Measurements from ENCODE around the gene DOCK9. TPM values are rescaled to one million over a fixed set of nuclear protein-coding genes. Genes with fewer than 3 reads are reported as not detected.
A peak's percentile ranks its signal among the peaks of the same experiment; 100 is the strongest.
"Not testable (repeated sequence)": the region's sequence is repeated elsewhere in the genome, so short reads cannot be mapped to it uniquely, and the experiment has no call there.

Gene DOCK9
- total and polyA plus RNA-seq, 2 experiments from 2014 or later = 8.5 to 57.7 TPM

DNA sequence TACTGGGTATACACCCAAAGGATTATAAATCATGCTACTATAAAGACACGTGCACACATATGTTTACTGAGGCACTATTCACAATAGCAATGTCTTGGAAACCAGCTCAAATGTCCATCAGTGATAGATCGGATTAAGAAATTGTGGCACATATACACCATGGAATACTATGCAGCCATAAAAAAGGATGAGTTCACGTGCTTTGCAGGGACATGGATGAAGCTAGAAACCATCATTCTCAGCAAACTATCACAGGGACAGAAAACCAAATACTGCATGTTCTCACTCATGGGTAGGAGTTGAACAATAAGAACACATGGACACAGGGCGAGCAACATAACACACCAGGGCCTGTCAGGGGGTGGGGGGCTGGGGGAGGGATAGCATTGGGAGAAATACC, 223.4 kb downstream of the DOCK9 start:
- ATAC-seq; H3K4me2 ChIP-seq; H3K36me3 Mint-ChIP-seq (ENCODE audit: low read depth); DNase-seq (ENCODE audit: low spot score); H3K9me2 ChIP-seq (ENCODE audit: insufficient read depth); H3K4me1 ChIP-seq (ENCODE audit: insufficient read depth); H3K27ac Mint-ChIP-seq; H2AFZ ChIP-seq; H3K27ac ChIP-seq (ENCODE audit: low read depth); H3K4me3 Mint-ChIP-seq; H4K20me1 ChIP-seq (replicated peaks; ENCODE audit: insufficient read depth); H3K79me2 ChIP-seq (replicated peaks; ENCODE audit: insufficient read depth); H3K4me3 ChIP-seq; H3F3A ChIP-seq (replicated peaks; ENCODE audit: low read depth); H3K36me3 ChIP-seq (ENCODE audit: insufficient read depth): not testable (repeated sequence)
- Mint-ChIP-seq H3K27me3 (ENCODE audit: insufficient read depth, low read depth, poor library complexity) (peaks cover 21% of the 10 kb centered on the region), H3K9me3 (peaks cover 21% of the 10 kb centered on the region; the same call in 2 of the 3 replicates), H3K4me1 (peaks cover 11% of the 10 kb centered on the region; the same call in 2 of the 3 replicates)
- peaks cover 27% of the 10 kb centered on the region for H3K27me3 ChIP-seq (ENCODE audit: insufficient read depth)

DNA sequence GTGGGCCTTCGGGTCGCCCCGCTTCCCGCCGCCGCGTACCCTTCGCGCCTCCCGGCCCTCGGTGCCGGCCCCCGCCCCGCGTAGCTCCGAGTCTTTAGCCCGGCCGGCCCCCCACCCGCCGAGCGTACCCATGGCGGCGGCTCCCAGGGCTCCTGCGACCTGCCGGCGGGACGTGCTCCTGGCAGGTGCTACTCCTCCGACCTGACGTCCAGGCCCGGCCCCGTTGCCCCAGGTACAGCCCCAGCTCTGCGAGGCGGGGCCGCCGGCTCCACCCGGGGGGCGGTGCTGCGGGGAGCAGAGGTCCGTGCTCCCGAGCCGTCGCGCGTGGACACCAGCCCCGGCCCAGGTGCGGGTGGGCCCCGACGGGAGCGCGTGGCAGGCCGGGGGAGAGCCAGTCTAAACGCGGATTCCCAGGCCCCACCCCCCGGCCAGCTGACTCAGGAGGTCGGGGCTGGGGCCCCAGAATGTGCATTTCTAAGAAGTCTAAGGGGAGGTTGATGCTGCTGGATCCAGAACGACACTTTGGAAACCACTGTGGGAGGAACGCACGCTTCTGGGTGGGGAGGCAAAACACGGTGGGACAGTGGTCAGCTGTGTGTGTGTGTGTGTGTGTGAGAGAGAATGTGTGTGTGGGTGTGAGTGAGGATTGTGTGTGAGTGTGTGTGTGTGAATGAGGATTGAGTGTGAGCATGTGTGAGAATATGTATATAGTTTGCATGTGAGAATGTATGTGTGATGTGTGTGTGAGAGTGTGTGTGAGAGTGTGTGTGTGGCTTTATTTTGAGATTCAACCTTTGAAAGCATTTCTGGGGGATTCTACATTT, 225.2 kb downstream of the DOCK9 start, which contains the start of gene SLC15A1:
Gene SLC15A1 (minus strand): TSS at position 206 of the 824 bp plus-strand sequence. CDS start 74 bp downstream, at position 132.
- H3K4me2 ChIP-seq = peak within 1 kb of the TSS; percentile 93
- Mint-ChIP-seq H3K27me3 (ENCODE audit: insufficient read depth, low read depth, poor library complexity) (peaks cover 24% of the 10 kb centered on the region), H3K36me3 (ENCODE audit: low read depth) (no peaks in the 10 kb centered on the region), H3K9me3 (peaks cover 20% of the 10 kb centered on the region; the same call in 2 of the 3 replicates), H3K27ac (no peak within 1 kb of the TSS), H3K4me1 (peaks cover 16% of the 10 kb centered on the region), H3K4me3 (peak within 1 kb of the TSS; percentile 73)
- no peaks in the 10 kb centered on the region for H3K9me2 ChIP-seq (ENCODE audit: insufficient read depth)
- no peak within 1 kb of the TSS for H3K27ac ChIP-seq (ENCODE audit: low read depth)
- H3K36me3 ChIP-seq (ENCODE audit: insufficient read depth) = no peaks in the 10 kb centered on the region
- ATAC-seq (peak; percentile 80), DNase-seq (ENCODE audit: low spot score) (peak; percentile 66)
- H3K4me3 ChIP-seq = peak within 1 kb of the TSS; percentile 67
- no peaks in the 10 kb centered on the region for H3F3A ChIP-seq (replicated peaks; ENCODE audit: low read depth)
- peaks cover 5% of the 10 kb centered on the region; the same call in 1 of the 2 replicates for H3K4me1 ChIP-seq (ENCODE audit: insufficient read depth)
- H3K79me2 ChIP-seq (replicated peaks; ENCODE audit: insufficient read depth) = no peaks in the 10 kb centered on the region
- peaks cover 27% of the 10 kb centered on the region for H3K27me3 ChIP-seq (ENCODE audit: insufficient read depth)
- H4K20me1 ChIP-seq (replicated peaks; ENCODE audit: insufficient read depth) = no peaks in the 10 kb centered on the region
- peak within 1 kb of the TSS; percentile 99 for H2AFZ ChIP-seq
- TF ChIP-seq, protein P1, sequence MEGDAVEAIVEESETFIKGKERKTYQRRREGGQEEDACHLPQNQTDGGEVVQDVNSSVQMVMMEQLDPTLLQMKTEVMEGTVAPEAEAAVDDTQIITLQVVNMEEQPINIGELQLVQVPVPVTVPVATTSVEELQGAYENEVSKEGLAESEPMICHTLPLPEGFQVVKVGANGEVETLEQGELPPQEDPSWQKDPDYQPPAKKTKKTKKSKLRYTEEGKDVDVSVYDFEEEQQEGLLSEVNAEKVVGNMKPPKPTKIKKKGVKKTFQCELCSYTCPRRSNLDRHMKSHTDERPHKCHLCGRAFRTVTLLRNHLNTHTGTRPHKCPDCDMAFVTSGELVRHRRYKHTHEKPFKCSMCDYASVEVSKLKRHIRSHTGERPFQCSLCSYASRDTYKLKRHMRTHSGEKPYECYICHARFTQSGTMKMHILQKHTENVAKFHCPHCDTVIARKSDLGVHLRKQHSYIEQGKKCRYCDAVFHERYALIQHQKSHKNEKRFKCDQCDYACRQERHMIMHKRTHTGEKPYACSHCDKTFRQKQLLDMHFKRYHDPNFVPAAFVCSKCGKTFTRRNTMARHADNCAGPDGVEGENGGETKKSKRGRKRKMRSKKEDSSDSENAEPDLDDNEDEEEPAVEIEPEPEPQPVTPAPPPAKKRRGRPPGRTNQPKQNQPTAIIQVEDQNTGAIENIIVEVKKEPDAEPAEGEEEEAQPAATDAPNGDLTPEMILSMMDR (conservative IDR thresholded peaks at IDR 0.05; ENCODE audit: low read depth in 2 of 2) = no peak
- TF ChIP-seq ZNF114 (CRISPR knock-in tag; IDR thresholded peaks at IDR 0.05) = no peak

DNA sequence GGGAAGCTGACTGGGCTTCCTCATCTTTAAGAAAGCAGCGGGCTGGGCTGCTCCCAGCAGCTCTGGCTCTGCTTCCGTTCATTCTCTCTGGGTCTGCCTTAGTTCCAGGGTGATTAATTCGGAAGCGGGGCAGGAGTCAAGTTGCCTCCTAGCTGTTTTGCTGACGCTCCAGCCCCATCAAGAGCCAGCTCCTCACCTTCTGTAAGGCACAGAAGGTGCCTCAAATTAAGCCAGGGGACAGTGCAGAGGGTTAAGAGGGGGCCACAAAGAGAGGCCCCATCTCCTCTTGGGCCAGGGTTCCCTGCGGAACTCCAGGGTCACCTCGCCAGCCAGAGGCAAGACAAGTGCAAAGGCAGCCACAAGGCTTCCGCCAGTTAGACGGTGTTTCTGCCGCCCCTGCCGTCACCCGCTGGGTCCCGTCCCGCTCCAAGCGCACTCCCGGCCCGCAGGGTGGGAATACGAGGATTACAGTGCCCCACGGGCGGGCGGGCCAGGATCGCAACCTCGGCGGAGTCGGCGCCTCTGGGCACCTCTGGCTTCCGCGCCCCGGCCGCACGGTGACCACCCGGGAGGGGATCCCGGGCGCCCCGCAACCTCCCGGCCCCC, 225.9 kb downstream of the DOCK9 start:
- Histone ChIP-seq H3K79me2 (replicated peaks; ENCODE audit: insufficient read depth) (no peaks in the 10 kb centered on the region), H3K4me3 (peak overlapping the region; percentile 67), H3K27ac (ENCODE audit: low read depth) (no peak overlapping the region), H3F3A (replicated peaks; ENCODE audit: low read depth) (no peaks in the 10 kb centered on the region), H4K20me1 (replicated peaks; ENCODE audit: insufficient read depth) (no peaks in the 10 kb centered on the region), H3K27me3 (ENCODE audit: insufficient read depth) (peaks cover 27% of the 10 kb centered on the region), H3K36me3 (ENCODE audit: insufficient read depth) (no peaks in the 10 kb centered on the region), H3K9me2 (ENCODE audit: insufficient read depth) (no peaks in the 10 kb centered on the region), H3K4me1 (ENCODE audit: insufficient read depth) (peaks cover 5% of the 10 kb centered on the region; the same call in 1 of the 2 replicates), H2AFZ (peak overlapping the region; percentile 99), H3K4me2 (peak overlapping the region; percentile 93)
- ATAC-seq (peak; percentile 75), DNase-seq (ENCODE audit: low spot score) (peak; percentile 54)
- Mint-ChIP-seq H3K27me3 (ENCODE audit: insufficient read depth, low read depth, poor library complexity) (peaks cover 25% of the 10 kb centered on the region), H3K4me3 (peak overlapping the region; percentile 73), H3K9me3 (peaks cover 20% of the 10 kb centered on the region; the same call in 2 of the 3 replicates), H3K36me3 (ENCODE audit: low read depth) (no peaks in the 10 kb centered on the region), H3K27ac (no peak overlapping the region), H3K4me1 (peaks cover 18% of the 10 kb centered on the region)
- no peak for TF ChIP-seq STAT1 (IDR thresholded peaks at IDR 0.05; ENCODE audit: unreplicated experiment)
- TF ChIP-seq, protein P2, sequence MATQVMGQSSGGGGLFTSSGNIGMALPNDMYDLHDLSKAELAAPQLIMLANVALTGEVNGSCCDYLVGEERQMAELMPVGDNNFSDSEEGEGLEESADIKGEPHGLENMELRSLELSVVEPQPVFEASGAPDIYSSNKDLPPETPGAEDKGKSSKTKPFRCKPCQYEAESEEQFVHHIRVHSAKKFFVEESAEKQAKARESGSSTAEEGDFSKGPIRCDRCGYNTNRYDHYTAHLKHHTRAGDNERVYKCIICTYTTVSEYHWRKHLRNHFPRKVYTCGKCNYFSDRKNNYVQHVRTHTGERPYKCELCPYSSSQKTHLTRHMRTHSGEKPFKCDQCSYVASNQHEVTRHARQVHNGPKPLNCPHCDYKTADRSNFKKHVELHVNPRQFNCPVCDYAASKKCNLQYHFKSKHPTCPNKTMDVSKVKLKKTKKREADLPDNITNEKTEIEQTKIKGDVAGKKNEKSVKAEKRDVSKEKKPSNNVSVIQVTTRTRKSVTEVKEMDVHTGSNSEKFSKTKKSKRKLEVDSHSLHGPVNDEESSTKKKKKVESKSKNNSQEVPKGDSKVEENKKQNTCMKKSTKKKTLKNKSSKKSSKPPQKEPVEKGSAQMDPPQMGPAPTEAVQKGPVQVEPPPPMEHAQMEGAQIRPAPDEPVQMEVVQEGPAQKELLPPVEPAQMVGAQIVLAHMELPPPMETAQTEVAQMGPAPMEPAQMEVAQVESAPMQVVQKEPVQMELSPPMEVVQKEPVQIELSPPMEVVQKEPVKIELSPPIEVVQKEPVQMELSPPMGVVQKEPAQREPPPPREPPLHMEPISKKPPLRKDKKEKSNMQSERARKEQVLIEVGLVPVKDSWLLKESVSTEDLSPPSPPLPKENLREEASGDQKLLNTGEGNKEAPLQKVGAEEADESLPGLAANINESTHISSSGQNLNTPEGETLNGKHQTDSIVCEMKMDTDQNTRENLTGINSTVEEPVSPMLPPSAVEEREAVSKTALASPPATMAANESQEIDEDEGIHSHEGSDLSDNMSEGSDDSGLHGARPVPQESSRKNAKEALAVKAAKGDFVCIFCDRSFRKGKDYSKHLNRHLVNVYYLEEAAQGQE (IDR thresholded peaks at IDR 0.05; ENCODE audit: unreplicated experiment) = no peak
- TF ChIP-seq EZH2phosphoT487 (IDR thresholded peaks at IDR 0.05; ENCODE audit: unreplicated experiment) = no peak
- no peak for TF ChIP-seq CREB1 (CRISPR knock-in tag; IDR thresholded peaks at IDR 0.05; ENCODE audit: low read depth)
- no peak for TF ChIP-seq JUNB (IDR thresholded peaks at IDR 0.05; ENCODE audit: unreplicated experiment)
- TF ChIP-seq POLR2AphosphoS5 (IDR thresholded peaks at IDR 0.05; ENCODE audit: low read depth) = no peak
- TF ChIP-seq, protein P1 (conservative IDR thresholded peaks at IDR 0.05; ENCODE audit: low read depth in 2 of 2) = no peak
